Measurements from ENCODE around the gene CDK14.

Gene CDK14
- 0.52 to 1.4 (median 0.69) reads per million in 3 donors for total RNA-seq

DNA sequence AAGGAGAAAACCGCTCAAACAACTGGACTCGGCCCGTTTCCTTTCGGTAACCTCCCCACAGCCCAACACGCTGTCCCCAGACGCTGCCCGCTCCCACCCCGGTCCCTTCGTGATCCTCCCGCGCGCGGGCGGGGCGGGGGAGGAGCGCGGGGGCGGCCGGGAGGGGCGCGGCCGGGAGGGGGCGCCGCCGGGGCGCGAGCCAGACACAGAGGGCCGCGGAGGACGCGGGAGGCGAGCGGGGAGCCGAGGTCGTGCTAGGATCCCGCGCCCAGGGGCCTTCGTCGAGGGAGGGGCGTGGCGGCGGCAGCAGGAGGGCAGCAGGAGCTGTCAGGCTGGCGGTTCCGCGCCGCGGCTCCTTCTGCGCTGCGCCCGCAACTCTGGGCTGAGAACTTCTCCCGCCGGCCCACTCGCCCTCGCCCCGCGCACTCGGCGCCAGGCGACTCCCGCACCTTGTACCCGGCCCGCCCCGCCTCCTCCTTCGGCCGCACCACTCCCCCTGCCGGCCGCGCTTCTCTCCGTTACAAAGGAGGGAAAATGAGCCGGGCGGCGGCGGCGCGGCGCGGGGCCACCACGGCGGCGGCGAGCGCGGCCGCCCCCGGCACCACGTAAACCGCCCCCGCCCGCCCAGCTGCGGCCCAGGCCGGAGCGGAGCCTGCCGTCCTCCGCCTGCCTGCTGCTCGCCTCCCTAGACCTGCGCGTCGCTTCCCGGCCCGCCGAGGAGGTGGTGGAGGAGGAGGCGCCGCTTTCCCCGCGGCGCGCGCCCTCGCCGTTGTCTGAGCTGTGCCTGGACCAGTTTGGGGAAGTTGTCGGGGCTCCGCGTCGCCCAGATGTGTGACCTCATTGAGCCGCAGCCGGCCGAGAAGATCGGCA lies at the start of gene CDK14:
Gene CDK14, plus strand, starts transcription at position 521 of the 870 bp plus-strand sequence. Its CDS starts 307 bp downstream, at position 828.
- no peak within 1 kb of the TSS for H3K27ac ChIP-seq (ENCODE audit: insufficient read depth, low read length, poor library complexity, severe bottlenecking)
- H3K4me1 ChIP-seq (ENCODE audit: control insufficient read depth, insufficient read depth, low read length, poor library complexity, severe bottlenecking) = peaks cover 2% of the 10 kb centered on the region
- no peak for DNase-seq

DNA sequence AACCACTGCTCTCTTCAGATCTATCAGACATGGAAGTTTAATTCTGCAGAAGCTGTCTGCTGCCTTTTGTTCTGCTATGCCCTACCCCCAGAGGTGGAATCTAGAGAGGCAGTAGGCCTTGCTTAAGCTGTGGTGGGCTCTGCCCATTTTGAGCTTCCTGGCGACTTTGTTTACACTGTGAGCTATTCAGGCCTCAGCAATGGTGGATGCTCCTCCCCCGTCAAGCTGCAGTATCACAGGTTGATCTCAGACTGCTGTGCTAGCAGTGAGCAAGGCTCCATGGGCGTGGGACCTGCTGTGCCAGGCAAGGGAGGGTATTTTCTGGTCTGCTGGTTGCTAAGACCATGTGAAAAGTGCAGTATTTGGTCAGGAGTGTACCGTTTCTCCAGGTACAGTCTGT lies 45.1 kb upstream of the CDK14 start:
- no peak overlapping the region for H3K4me3 ChIP-seq (ENCODE audit: insufficient read depth, low read depth, low read length, poor library complexity, severe bottlenecking)
- H3K4me1 ChIP-seq (ENCODE audit: control insufficient read depth, insufficient read depth, low read length, poor library complexity, severe bottlenecking) = no peaks in the 10 kb centered on the region
- H3K36me3 ChIP-seq (ENCODE audit: control insufficient read depth, insufficient read depth, low read length) = no peaks in the 10 kb centered on the region
- no peaks in the 10 kb centered on the region for H3K27me3 ChIP-seq (replicated peaks; ENCODE audit: control insufficient read depth, insufficient read depth, low read length, poor library complexity, severe bottlenecking)
- no peak for DNase-seq
- H3K9me3 ChIP-seq (ENCODE audit: control insufficient read depth, low read length) = no peaks in the 10 kb centered on the region
- no peak overlapping the region for H3K27ac ChIP-seq (ENCODE audit: insufficient read depth, low read length, poor library complexity, severe bottlenecking)

More for the DNA sequence above, at the start of gene CDK14:
- H3K9me3 ChIP-seq (ENCODE audit: control insufficient read depth, low read length) = no peaks in the 10 kb centered on the region
- peaks cover 10% of the 10 kb centered on the region for H3K27me3 ChIP-seq (replicated peaks; ENCODE audit: control insufficient read depth, insufficient read depth, low read length, poor library complexity, severe bottlenecking)
- no peaks in the 10 kb centered on the region for H3K36me3 ChIP-seq (ENCODE audit: control insufficient read depth, insufficient read depth, low read length)
- peak within 1 kb of the TSS; percentile 29 for H3K4me3 ChIP-seq (ENCODE audit: insufficient read depth, low read depth, low read length, poor library complexity, severe bottlenecking)

DNA sequence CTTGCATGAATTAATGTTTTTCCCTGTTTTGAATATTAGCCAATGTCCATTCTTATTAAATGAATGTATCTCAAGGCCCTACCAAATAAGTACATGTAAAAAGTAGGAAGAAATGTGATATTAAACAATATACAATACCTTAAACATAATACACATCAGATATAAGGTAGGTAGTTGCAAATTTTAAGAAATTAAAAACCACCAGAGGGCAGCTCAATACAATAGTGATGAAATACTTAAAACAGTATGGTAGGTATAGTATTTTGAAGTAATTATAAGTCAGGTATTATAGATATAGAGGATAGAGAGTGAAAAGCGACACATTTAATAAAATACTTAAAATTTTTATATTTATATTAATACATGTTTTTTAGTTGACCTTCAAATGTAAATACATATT lies 43.6 kb upstream of the CDK14 start:
- H3K36me3 ChIP-seq (ENCODE audit: control insufficient read depth, insufficient read depth, low read length) = no peaks in the 10 kb centered on the region
- H3K9me3 ChIP-seq (ENCODE audit: control insufficient read depth, low read length) = no peaks in the 10 kb centered on the region
- H3K4me3 ChIP-seq (ENCODE audit: insufficient read depth, low read depth, low read length, poor library complexity, severe bottlenecking) = no peak overlapping the region
- DNase-seq = no peak
- H3K4me1 ChIP-seq (ENCODE audit: control insufficient read depth, insufficient read depth, low read length, poor library complexity, severe bottlenecking) = no peaks in the 10 kb centered on the region
- H3K27me3 ChIP-seq (replicated peaks; ENCODE audit: control insufficient read depth, insufficient read depth, low read length, poor library complexity, severe bottlenecking) = no peaks in the 10 kb centered on the region
- H3K27ac ChIP-seq (ENCODE audit: insufficient read depth, low read length, poor library complexity, severe bottlenecking) = no peak overlapping the region

- Histone ChIP-seq H3K27me3 (replicated peaks; ENCODE audit: control insufficient read depth, insufficient read depth, low read length, poor library complexity, severe bottlenecking) (no peaks in the 10 kb centered on the region), H3K36me3 (ENCODE audit: control insufficient read depth, insufficient read depth, low read length) (no peaks in the 10 kb centered on the region), H3K27ac (ENCODE audit: insufficient read depth, low read length, poor library complexity, severe bottlenecking) (no peak overlapping the region), H3K4me1 (ENCODE audit: control insufficient read depth, insufficient read depth, low read length, poor library complexity, severe bottlenecking) (no peaks in the 10 kb centered on the region), H3K4me3 (ENCODE audit: insufficient read depth, low read depth, low read length, poor library complexity, severe bottlenecking) (no peak overlapping the region), H3K9me3 (ENCODE audit: control insufficient read depth, low read length) (no peaks in the 10 kb centered on the region)
- no peak for DNase-seq
Observed at GRCh38 chr7:90560730-90561129, 35.4 kb upstream of the CDK14 start.

GRCh38 chr7:90563286-90563685 lies 32.8 kb upstream of the CDK14 start:
- no peaks in the 10 kb centered on the region for H3K27me3 ChIP-seq (replicated peaks; ENCODE audit: control insufficient read depth, insufficient read depth, low read length, poor library complexity, severe bottlenecking)
- no peaks in the 10 kb centered on the region for H3K4me1 ChIP-seq (ENCODE audit: control insufficient read depth, insufficient read depth, low read length, poor library complexity, severe bottlenecking)
- no peaks in the 10 kb centered on the region for H3K36me3 ChIP-seq (ENCODE audit: control insufficient read depth, insufficient read depth, low read length)
- no peak overlapping the region for H3K4me3 ChIP-seq (ENCODE audit: insufficient read depth, low read depth, low read length, poor library complexity, severe bottlenecking)
- no peaks in the 10 kb centered on the region for H3K9me3 ChIP-seq (ENCODE audit: control insufficient read depth, low read length)
- no peak for DNase-seq
- no peak overlapping the region for H3K27ac ChIP-seq (ENCODE audit: insufficient read depth, low read length, poor library complexity, severe bottlenecking)

- H3K9me3 ChIP-seq (ENCODE audit: control insufficient read depth, low read length) = no peaks in the 10 kb centered on the region
- H3K36me3 ChIP-seq (ENCODE audit: control insufficient read depth, insufficient read depth, low read length) = no peaks in the 10 kb centered on the region
- no peak for DNase-seq
- no peaks in the 10 kb centered on the region for H3K27me3 ChIP-seq (replicated peaks; ENCODE audit: control insufficient read depth, insufficient read depth, low read length, poor library complexity, severe bottlenecking)
- H3K27ac ChIP-seq (ENCODE audit: insufficient read depth, low read length, poor library complexity, severe bottlenecking) = no peak overlapping the region
- no peak overlapping the region for H3K4me3 ChIP-seq (ENCODE audit: insufficient read depth, low read depth, low read length, poor library complexity, severe bottlenecking)
- H3K4me1 ChIP-seq (ENCODE audit: control insufficient read depth, insufficient read depth, low read length, poor library complexity, severe bottlenecking) = no peaks in the 10 kb centered on the region
Observed at GRCh38 chr7:90564455-90564854, 31.7 kb upstream of the CDK14 start.

GRCh38 chr7:90568213-90568612 lies 27.9 kb upstream of the CDK14 start:
- Histone ChIP-seq H3K27me3 (replicated peaks; ENCODE audit: control insufficient read depth, insufficient read depth, low read length, poor library complexity, severe bottlenecking) (no peaks in the 10 kb centered on the region), H3K4me1 (ENCODE audit: control insufficient read depth, insufficient read depth, low read length, poor library complexity, severe bottlenecking) (no peaks in the 10 kb centered on the region), H3K4me3 (ENCODE audit: insufficient read depth, low read depth, low read length, poor library complexity, severe bottlenecking) (no peak overlapping the region), H3K36me3 (ENCODE audit: control insufficient read depth, insufficient read depth, low read length) (no peaks in the 10 kb centered on the region), H3K9me3 (ENCODE audit: control insufficient read depth, low read length) (no peaks in the 10 kb centered on the region), H3K27ac (ENCODE audit: insufficient read depth, low read length, poor library complexity, severe bottlenecking) (no peak overlapping the region)
- no peak for DNase-seq

GRCh38 chr7:90569368-90569767 lies 26.8 kb upstream of the CDK14 start:
- DNase-seq = no peak
- H3K9me3 ChIP-seq (ENCODE audit: control insufficient read depth, low read length) = no peaks in the 10 kb centered on the region
- H3K36me3 ChIP-seq (ENCODE audit: control insufficient read depth, insufficient read depth, low read length) = no peaks in the 10 kb centered on the region
- no peak overlapping the region for H3K4me3 ChIP-seq (ENCODE audit: insufficient read depth, low read depth, low read length, poor library complexity, severe bottlenecking)
- no peaks in the 10 kb centered on the region for H3K4me1 ChIP-seq (ENCODE audit: control insufficient read depth, insufficient read depth, low read length, poor library complexity, severe bottlenecking)
- no peaks in the 10 kb centered on the region for H3K27me3 ChIP-seq (replicated peaks; ENCODE audit: control insufficient read depth, insufficient read depth, low read length, poor library complexity, severe bottlenecking)
- no peak overlapping the region for H3K27ac ChIP-seq (ENCODE audit: insufficient read depth, low read length, poor library complexity, severe bottlenecking)

DNA sequence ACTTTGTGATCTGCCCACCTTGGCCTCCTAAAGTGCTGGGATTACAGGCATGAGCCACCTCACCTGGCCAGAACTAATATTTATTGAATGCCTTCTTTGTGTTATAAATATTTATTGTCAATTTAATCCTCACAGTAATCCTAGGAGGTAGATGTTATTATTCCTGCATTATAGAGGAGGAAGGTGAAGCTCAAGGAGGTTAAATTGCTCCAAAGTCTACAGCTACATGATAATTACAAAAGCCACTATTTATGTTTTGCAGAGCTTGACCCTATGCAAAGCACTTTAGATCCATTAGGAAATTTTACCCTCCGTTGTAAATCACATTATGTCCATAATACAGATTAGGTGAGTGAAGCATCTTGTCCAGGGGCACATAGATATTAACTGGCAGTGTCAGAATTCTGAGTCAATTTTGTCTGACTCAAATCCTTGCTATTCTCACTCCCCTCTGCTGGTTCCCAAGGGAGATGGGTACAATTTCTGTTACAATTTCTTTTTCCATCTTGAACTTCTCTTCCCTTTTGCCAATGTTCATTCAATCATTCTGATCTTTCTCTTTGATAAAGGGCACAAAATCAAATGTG lies 25.7 kb upstream of the CDK14 start:
- no peaks in the 10 kb centered on the region for H3K9me3 ChIP-seq (ENCODE audit: control insufficient read depth, low read length)

DNA sequence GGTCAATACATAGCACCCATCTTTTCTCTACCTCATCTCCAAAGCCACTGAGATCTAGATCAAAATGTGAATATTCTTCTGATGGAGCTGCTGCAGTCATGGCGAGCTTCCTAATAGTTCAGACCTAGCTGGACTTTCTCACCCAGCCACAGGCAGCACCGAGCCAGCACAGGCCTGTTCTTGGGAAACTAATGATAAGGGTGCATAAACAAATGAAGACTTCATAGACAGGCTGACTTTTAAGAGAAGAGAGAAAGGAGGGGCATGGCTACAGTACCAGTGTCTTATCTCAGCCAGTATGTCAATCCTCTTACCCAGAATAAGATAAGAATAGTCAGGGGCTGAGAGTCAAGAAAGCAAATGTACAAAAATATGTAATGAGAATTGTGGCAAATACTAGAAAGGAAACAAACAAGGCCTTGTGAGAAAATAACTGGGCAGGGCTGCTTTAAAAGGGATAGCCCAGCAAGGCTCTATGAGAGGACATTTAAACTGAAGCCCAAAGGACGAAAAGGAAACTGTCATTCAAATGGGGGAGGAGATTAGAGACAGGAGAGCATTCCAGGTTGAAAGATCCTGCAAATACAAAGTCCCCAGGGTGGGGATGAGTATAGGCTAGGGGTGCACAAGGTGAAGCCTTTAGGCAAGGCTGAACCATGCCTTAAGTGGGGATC lies 21.8 kb upstream of the CDK14 start:
- Histone ChIP-seq H3K9me3 (ENCODE audit: control insufficient read depth, low read length) (no peaks in the 10 kb centered on the region), H3K27ac (ENCODE audit: insufficient read depth, low read length, poor library complexity, severe bottlenecking) (no peak overlapping the region), H3K4me3 (ENCODE audit: insufficient read depth, low read depth, low read length, poor library complexity, severe bottlenecking) (no peak overlapping the region), H3K36me3 (ENCODE audit: control insufficient read depth, insufficient read depth, low read length) (no peaks in the 10 kb centered on the region), H3K4me1 (ENCODE audit: control insufficient read depth, insufficient read depth, low read length, poor library complexity, severe bottlenecking) (no peaks in the 10 kb centered on the region), H3K27me3 (replicated peaks; ENCODE audit: control insufficient read depth, insufficient read depth, low read length, poor library complexity, severe bottlenecking) (no peaks in the 10 kb centered on the region)
- no peak for DNase-seq

More for the DNA sequence above, 25.7 kb upstream of the CDK14 start:
- Histone ChIP-seq H3K36me3 (ENCODE audit: control insufficient read depth, insufficient read depth, low read length) (no peaks in the 10 kb centered on the region), H3K27ac (ENCODE audit: insufficient read depth, low read length, poor library complexity, severe bottlenecking) (no peak overlapping the region), H3K4me1 (ENCODE audit: control insufficient read depth, insufficient read depth, low read length, poor library complexity, severe bottlenecking) (no peaks in the 10 kb centered on the region), H3K27me3 (replicated peaks; ENCODE audit: control insufficient read depth, insufficient read depth, low read length, poor library complexity, severe bottlenecking) (no peaks in the 10 kb centered on the region), H3K4me3 (ENCODE audit: insufficient read depth, low read depth, low read length, poor library complexity, severe bottlenecking) (no peak overlapping the region)
- no peak for DNase-seq
